Left forelimb (tissue), 1 donor: ENCODE data around the gene BIRC6.

ENCODE experiments used
- DNase-seq: peaks from one replicate; pipeline ENCODE4 v3.0.0-alpha.2; 2018; ENCODE audit warnings: low spot score

The BIRC6 gene

DNA sequence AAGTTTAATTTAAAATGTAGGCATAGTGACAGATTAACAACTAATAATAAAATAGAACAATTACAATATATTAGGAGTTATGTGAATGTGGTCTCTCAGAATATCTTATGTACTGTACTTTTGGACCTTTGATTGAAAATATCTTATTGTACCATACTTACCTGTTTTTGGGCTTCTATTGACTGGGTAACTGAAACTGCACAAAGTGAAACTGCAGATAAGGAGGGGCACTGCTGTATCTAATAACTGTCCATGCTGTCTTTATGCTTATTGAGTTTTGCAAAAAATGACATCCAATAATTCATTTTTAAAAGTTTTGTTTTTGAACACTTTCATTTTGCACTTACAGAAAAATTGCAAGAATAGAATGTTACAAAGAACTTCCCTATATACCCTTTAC lies 19.9 kb downstream of the BIRC6 start:
- DNase-seq: no peak

DNA sequence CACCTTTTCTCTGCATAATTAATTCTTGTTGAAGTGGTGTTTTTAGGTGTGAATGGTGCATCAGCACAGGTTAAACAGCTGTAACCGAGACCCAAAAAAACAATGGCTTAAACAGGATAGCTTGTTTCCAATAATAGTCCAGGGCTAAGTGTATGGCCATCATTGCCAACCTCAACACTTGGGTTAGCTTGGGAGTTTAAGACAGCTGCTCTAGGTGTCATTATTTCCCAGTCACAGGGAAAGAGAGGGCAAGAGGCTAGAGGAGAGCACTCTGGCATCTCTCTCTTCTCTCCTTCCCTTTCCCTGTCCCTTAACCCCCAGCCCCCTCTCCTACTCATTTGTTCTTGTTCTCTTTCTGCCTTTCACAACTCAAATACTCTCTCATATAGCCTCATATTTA lies 21.1 kb downstream of the BIRC6 start:
- DNase-seq: no peak

DNA sequence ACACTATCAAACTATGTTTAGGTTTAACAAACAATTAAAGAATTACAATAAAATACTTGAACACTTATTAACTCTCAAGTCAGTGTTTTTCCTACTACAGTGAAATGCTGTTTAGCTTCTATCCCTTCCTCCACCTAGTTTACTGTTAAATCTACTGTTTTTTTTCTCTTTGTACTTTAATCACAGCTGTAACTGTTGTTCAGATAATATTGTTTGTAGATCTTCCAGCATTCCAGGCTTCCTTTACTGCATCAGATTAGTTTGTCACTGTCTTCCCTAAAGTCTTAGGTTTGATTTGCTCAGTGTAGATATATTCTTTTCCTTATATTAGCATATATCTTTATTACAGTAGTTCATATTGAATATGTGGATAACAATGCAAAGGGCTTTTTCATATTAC lies 22.5 kb downstream of the BIRC6 start:
- DNase-seq: no peak

DNA sequence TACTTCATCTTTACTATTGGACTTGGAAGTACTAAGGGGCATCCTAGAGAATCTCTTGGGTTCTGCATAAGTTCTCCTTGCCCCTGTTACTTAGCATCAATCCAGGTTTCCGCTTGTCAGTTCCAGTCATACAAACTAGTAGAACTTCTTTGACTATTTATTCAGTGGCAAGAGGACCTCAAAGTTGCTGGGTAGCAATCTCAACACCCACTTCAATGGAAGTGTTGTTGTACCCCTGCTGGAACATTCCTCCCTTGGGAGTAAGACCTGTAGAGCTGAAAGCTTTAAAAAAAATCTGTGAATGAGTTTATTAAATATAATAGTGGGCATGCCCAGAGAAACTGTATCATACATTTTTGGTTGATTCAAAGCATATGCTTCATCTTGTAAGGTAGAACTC lies 27.0 kb downstream of the BIRC6 start:
- DNase-seq: no peak

DNA sequence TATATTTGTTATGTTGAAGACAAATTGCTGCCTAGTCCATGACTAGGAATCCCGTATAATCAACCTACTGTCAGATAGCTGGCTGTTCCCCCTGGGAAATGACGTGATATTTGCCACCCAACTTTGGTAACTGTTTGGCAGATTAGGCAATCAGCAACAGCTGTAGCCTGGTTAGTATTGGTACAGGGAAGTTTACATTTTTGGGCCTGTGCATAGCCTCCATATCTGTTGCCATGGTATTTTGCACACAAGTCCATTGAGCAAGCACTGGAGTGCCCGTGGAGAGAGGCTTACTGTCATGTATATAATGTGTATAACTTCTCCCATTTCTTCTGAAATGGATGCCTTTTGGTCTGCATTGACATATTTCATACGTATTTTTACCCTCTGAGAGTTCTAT lies 27.7 kb downstream of the BIRC6 start:
- no peak for DNase-seq

DNA sequence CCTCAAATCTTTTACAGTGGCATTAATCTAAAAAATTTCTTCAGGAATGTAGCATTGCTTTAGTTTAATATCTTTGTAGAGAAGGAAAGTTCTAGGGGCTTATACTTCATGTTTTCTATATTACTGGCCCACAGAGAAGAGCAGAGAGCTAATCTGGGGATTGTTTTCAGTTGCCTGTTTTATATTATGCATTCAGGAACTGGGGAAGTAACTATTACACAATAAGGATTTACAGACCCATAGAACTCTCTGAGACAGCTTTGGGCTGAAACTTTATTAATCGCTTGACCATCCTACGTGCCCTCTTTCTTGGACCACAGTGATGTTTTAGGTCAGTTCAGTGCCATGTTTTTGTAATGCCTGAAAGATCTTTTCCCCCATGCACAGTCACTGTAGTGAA lies 29.9 kb downstream of the BIRC6 start:
- no peak for DNase-seq

DNA sequence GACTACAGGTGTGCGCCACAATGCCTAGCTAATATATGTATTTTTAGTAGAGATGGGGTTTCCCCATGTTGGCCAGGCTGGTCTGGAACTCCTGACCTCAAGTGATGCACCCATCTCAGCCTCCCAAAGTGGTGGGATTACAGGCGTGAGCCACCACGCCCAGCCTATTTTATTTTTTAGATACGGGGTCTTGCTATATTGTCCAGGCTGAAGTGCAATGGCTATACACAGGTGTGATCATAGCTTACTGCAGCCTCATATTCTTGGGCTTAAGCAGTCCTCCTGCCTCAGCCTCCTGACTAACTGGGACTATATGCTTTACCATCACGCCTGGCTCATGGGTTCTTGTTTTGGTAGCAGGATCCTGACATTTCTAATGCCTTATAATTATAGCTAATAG lies 42.4 kb downstream of the BIRC6 start:
- no peak for DNase-seq

DNA sequence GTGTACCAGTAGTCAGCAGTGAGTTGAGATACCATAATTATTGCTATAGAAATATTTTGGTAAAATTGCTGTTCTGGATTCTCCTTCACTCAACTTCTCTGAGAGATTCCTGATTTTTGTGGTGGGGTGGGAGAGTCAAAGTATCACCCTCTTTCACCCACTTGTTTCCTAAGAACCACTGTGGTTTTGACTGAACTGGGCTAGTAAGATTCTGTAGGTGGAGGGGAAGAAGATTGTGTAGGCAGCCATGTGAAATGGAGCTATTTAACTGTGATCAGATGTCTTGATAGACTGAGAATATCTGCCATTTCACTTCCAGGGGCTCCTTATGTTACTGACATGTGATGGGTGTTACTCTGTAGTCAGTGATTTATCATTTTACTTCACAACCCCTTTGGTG lies 45.3 kb downstream of the BIRC6 start:
- no peak for DNase-seq

DNA sequence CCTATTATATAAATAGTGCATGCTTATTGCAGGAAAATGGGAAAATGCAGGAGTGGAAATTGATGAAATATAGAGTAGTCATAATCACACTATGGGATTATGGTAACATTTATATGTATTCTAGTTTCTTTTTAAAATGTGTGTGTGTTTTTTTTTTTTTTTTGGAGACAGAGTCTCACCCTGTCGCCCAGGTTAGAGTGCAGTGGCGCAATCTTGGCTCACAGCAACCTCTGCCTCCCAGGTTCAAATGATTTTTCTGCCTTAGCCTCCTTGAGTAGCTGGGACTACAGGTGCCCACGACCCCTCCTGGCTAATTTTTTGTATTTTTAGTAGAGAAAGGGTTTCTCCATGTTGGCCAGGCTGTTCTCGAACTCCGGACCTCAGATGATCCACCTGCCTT lies 47.0 kb downstream of the BIRC6 start:
- no peak for DNase-seq

DNA sequence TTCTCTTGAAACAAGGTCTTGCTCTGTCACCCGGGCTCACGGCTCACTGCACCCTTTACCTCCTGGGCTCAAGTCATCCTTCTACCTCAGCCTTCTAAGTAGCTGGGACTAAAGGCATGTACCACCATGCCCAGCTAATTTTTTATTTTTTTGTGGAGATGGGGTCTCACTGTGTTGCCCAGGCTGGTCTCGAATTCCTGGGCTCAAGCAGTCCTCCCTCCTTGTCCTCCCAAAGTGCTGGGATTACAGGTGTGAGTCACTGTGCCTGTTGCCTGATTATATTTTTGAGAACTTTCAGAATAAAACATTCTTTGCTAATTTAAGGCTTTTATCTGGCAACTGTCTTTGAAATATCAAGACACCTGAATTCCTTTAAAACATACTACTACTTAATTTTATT lies 47.9 kb downstream of the BIRC6 start:
- no peak for DNase-seq

DNA sequence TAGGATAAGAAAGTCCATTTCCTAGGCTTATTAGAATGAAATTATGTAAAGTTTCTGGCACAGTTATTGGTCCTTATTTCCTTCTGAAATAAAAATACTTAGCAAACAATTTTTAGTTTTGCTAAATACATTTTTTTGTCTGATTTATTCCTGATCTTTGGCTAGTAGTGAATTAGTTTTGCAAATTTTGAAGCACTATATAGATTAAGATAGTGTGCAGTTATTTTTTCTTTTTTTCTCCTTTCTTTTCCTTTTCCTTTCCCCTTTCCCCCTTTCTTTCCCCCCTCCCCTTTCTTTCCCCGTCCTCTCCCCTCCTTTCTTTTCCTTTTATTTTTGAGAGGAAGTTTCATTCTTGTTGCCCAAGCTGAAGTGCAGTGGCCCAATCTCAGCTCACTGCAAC lies 59.7 kb downstream of the BIRC6 start:
- no peak for DNase-seq

DNA sequence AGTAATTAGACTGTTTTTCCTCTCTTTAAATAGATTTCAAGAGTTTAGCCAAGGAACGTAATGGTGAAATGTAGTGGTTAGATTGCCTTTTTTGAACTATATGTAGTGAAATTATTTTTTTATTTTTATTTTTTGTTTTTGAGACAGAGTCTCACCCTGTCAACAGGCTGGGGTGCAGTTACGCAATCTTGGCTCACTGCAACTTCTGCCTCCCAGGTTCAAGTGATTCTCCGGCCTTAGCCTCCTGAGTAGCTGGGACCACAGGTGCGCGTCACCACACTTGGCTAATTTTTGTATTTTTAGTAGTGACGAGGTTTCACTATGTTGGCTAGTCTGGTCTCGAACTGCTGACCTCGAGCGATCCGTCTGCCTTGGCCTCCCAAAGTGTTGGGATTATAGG lies 60.8 kb downstream of the BIRC6 start:
- DNase-seq: no peak

DNA sequence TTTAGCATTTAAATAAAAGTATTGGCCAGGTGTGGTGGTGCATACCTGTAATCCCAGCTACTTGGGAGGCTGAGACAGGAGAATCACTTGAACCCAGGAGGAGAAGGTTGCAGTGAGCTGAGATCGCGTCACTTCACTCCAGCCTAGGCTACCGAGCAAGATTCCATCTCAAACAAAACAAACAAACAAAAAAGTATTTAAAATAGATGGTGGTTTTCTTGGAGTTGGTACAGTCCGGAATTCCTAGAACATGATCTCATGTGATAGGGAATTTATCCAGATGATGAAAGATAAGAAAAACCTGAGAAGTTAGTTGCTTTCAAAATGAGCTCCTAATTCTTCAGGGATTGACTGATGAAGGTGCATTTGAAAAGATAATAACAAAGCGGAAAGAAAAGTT lies 62.0 kb downstream of the BIRC6 start:
- no peak for DNase-seq

DNA sequence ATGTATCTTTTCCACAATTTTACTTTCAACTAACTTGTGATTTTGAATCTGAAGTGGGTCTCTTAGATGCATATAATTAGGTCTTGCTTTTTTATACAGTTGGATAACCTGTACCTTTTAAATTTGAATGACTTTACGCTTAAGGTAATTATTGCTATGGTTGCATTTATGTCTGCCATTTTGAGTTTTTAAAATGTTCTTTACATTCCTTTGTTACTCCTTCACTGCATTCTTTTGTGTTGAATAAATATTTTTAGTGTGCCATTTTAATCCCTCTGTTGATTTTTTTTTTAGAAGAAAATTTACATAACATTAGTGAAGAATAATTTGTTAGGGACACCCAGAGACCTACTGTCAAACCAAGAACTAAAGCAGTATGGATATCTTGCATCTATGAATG lies 65.3 kb downstream of the BIRC6 start:
- no peak for DNase-seq

DNA sequence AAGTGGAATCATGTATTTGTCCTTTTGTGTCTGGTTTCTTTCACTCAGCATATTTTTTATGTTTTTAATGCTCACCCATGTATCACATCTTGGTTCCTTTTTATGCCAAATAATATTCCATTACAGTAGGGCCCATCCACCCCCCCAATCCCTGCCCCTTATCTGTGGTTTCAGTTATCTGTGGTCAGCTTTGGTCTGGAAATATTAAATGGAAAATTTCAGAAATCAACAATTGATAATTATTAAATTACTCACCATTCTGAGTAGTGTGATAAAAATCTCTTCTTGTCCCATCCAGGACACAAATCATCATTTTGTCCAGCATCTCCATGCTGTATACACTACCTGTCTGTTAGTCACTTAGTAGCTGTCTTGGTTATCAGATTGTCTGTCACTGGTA lies 66.7 kb downstream of the BIRC6 start:
- DNase-seq: no peak

DNA sequence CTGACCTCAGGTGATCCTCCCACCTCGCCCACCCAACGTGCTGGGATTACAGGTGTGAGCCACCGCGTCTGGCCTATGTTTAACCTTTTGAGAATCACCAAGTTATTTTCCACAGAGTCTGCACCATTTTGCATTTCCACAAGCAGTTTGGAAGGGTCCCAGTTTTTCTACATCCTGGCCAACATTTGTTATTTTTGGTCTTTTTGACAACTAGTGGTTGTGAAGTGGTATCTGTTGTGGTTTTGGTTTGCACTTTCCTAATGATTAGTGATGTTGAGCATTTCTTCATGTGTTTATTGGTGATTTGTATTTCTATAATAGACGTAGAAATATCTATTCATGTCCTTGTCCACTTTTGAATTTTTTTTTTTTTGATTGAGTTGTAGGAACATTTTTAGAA lies 67.9 kb downstream of the BIRC6 start:
- DNase-seq: no peak

DNA sequence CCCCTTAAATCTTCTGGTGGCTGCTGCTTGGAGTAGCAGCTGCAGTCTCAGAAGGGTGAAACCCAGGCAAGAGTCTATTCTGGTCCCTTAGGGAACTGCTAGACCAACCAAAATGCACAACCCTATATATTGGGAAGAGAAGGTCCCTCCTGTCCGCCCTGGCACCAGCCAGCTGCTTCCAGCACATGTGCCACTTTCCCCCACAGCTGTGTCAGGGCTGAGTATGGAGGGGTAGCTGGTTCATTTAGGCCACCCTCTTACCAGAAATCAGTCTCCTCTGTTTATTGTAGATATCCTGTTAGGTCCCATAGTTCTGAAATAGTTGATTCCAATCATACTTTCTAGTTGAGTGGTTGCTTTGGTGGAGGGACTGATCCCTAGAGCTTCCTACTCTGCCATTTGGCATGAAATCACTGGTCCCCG lies 68.9 kb downstream of the BIRC6 start:
- no peak for DNase-seq

DNA sequence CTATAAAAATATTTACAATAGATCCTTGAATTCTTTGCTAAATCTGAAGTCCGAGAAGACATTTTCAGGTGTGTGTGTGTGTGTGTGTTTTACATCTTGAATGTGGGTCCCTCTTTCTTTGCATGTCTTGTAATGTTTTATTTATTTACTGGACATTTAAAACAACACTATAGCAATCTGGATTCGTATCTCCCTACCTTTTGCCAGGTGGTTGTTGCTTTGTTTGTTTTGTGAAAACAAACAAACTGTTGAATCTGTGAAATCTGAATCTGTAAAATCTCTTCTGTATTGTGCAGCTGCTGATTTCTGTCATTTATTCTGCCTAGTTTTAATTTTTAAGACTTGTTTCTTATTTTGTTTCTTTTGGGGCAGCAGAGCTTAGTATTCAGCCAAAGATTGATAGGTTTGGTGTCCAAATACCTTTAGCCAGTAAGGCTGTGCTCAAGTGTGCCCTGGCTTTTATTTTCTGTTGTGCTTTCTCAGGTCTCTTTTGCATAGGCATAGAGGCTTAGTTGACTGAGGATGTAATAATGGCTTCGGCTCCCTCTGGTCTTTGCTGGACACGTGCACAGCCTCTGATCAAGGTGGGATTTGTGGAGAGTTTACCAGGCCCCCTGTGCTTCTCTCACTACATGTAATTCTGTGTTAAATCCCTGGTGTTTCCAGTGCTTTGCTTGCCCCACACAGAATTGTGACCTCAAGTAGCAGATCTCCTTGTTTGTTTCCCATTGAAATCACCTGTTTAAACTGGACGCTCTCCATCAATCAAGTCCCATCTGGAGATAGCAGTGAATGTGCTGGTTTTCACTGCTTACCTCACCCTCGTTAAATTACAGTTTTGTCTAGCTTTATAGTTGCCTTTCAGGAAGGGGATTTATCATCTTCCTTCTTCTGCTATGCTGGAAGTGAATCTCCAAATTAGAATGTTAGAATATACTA lies 71.1 kb downstream of the BIRC6 start:
- no peak for DNase-seq

DNA sequence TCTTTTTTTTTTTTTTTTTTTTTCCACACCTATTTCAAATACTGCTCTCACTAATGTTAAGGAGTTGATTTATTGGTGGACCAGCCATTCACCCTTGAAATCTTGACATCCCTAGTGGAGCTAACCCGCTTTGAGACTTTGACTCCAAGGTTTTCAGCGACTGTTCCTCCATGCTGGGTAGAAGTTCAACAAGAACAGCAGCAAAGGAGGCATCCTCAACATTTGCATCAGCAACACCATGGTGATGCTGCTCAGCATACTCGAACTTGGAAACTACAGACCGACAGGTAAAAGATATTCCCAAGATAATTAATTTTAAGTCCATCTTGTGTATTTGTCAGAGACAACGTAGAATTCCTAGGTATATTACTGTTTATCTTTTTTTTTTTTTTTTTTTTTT lies 74.0 kb downstream of the BIRC6 start:
- no peak for DNase-seq

DNA sequence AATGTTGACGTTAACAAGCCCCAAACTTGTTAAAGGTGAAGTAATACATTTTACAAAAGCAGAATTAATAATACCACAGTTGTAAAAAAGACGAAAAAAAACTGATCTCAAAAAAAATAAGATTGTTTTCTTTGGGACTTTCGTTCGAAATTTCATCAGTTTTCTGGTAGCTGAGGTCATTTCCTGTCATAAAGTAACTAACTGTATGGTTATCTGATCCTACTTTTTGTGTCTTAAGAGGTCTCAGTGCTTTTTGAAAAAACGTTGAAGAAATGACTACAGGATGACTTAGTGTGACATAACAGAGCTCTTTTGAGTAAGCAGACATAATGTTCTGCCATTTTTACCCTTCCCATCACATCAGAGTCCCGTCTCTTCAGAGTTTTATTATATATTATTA lies 79.3 kb downstream of the BIRC6 start:
- no peak for DNase-seq

DNA sequence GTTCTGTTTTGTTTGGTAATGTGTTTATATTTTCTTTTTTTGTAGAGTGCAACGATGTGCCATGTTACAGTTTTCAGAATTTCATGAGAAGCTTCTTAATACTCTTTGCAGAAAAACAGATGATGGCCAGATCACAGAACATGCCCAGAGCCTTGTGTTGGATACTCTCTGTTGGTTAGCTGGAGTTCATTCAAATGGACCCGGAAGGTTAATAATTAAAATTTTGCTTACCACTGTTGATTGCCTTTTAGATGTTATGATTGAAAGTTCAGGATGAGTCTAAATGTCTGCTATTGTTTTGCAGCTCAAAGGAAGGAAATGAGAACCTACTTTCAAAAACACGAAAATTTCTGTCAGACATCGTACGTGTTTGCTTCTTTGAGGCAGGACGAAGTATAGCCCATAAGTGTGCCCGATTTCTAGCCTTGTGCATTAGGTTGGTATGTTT lies 85.2 kb downstream of the BIRC6 start:
- no peak for DNase-seq

DNA sequence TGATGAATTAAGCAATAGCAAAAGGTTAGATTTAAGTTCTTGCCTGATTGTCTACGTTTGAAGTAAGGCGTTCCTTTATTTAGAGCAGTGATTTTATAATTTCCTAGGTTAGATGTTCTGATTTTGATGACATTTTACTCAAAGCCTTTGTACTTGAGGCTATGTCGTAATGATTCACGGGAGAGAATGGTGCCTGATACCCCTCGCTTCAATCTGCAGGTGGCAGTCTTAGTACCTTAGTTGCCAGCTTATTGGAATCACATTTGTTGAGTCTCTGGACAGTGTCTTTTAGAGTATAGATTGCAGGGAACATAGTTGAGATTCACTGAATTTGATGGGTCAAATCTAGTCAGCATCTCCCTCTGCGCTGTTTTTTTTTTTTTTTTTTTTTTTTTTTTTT lies 89.5 kb downstream of the BIRC6 start:
- no peak for DNase-seq

DNA sequence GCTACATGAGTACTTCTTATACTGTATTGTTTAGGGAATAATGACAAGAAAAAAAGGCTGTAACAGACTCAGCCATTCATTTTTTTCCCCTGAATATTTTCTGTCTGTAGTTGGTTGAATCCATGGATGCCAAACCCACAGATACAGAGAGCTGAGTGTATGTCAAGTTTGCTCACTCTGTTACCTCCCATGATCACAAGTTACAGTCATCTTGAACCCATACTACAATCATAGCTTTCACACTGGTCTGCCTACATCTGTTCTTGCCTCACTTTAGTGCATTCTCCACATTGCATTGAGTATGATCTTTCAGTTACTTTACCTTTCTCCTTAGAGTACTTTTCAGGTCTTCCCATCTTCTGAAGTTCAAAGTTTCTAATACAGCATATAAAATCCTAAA lies 94.0 kb downstream of the BIRC6 start:
- DNase-seq: no peak
